ENCODE results near the gene CDC42BPB. TPM values are rescaled to one million over a fixed set of nuclear protein-coding genes. Genes with fewer than 3 reads are reported as not detected.

The CDC42BPB gene
- total RNA-seq, 2 experiments from 2014 or later = 0.78 to 0.81 TPM

GRCh38 chr14:102971314-102971713 is 86.0 kb downstream of the CDC42BPB start:
- Mint-ChIP-seq H3K36me3 (ENCODE audit: low read depth) (no peaks in the 10 kb centered on the region), H3K4me1 (no peaks in the 10 kb centered on the region), H3K4me3 (no peak overlapping the region), H3K27ac (no peak overlapping the region), H3K9me3 (no peaks in the 10 kb centered on the region), H3K27me3 (no peaks in the 10 kb centered on the region)
- ChIA-PET CTCF (no interaction called here), POLR2A (no interaction called here)
- no peak for DNase-seq

- no peak overlapping the region for H3K4me3 Mint-ChIP-seq
- no peak overlapping the region for H3K27ac Mint-ChIP-seq
- CTCF ChIA-PET = no interaction called here
- POLR2A ChIA-PET = no interaction called here
- H3K4me1 Mint-ChIP-seq = no peaks in the 10 kb centered on the region
- no peaks in the 10 kb centered on the region for H3K27me3 Mint-ChIP-seq
- no peaks in the 10 kb centered on the region for H3K36me3 Mint-ChIP-seq (ENCODE audit: low read depth)
- no peaks in the 10 kb centered on the region for H3K9me3 Mint-ChIP-seq
- no peak for DNase-seq
Observed at GRCh38 chr14:102970496-102970895, 86.9 kb downstream of the CDC42BPB start.

- no peaks in the 10 kb centered on the region for H3K9me3 Mint-ChIP-seq
- no peak overlapping the region for H3K4me3 Mint-ChIP-seq
- no peak overlapping the region for H3K27ac Mint-ChIP-seq
- no peaks in the 10 kb centered on the region for H3K4me1 Mint-ChIP-seq
- H3K27me3 Mint-ChIP-seq = no peaks in the 10 kb centered on the region
- DNase-seq = no peak
- ChIA-PET CTCF (no interaction called here), POLR2A (no interaction called here)
- H3K36me3 Mint-ChIP-seq (ENCODE audit: low read depth) = no peaks in the 10 kb centered on the region
Observed at GRCh38 chr14:102969901-102970300, 87.4 kb downstream of the CDC42BPB start.

- Mint-ChIP-seq H3K27me3 (no peaks in the 10 kb centered on the region), H3K4me3 (no peak overlapping the region), H3K27ac (no peak overlapping the region), H3K9me3 (no peaks in the 10 kb centered on the region), H3K36me3 (ENCODE audit: low read depth) (no peaks in the 10 kb centered on the region), H3K4me1 (no peaks in the 10 kb centered on the region)
- DNase-seq = no peak
- ChIA-PET POLR2A (no interaction called here), CTCF (interaction anchor here (0.6 kb wide), 1 partner anchor 12 kb away, joined by 8 read pairs; no protein-coding TSS in a partner anchor)
Observed at GRCh38 chr14:102969060-102969791, 88.1 kb downstream of the CDC42BPB start.

GRCh38 chr14:102968306-102968705 is 89.0 kb downstream of the CDC42BPB start:
- Mint-ChIP-seq H3K9me3 (no peaks in the 10 kb centered on the region), H3K36me3 (ENCODE audit: low read depth) (no peaks in the 10 kb centered on the region), H3K4me3 (no peak overlapping the region), H3K4me1 (no peaks in the 10 kb centered on the region), H3K27ac (no peak overlapping the region), H3K27me3 (no peaks in the 10 kb centered on the region)
- ChIA-PET CTCF (interaction anchor here (0.6 kb wide), 1 partner anchor 11 kb away, joined by 8 read pairs; no protein-coding TSS in a partner anchor), POLR2A (no interaction called here)
- no peak for DNase-seq

GRCh38 chr14:102967506-102967795 is 89.9 kb downstream of the CDC42BPB start:
- H3K36me3 Mint-ChIP-seq (ENCODE audit: low read depth) = no peaks in the 10 kb centered on the region
- POLR2A ChIA-PET = no interaction called here
- H3K4me3 Mint-ChIP-seq = no peak overlapping the region
- CTCF ChIA-PET = no interaction called here
- H3K27me3 Mint-ChIP-seq = no peaks in the 10 kb centered on the region
- no peak for DNase-seq
- H3K27ac Mint-ChIP-seq = no peak overlapping the region
- H3K9me3 Mint-ChIP-seq = no peaks in the 10 kb centered on the region
- no peaks in the 10 kb centered on the region for H3K4me1 Mint-ChIP-seq

- ChIA-PET POLR2A (no interaction called here), CTCF (no interaction called here)
- no peak overlapping the region for H3K4me3 Mint-ChIP-seq
- H3K27ac Mint-ChIP-seq = no peak overlapping the region
- no peak for DNase-seq
- H3K27me3 Mint-ChIP-seq = no peaks in the 10 kb centered on the region
- no peaks in the 10 kb centered on the region for H3K4me1 Mint-ChIP-seq
- no peaks in the 10 kb centered on the region for H3K36me3 Mint-ChIP-seq (ENCODE audit: low read depth)
- H3K9me3 Mint-ChIP-seq = no peaks in the 10 kb centered on the region
Observed at GRCh38 chr14:102966681-102967505, 90.5 kb downstream of the CDC42BPB start.

- no peak overlapping the region for H3K4me3 Mint-ChIP-seq
- ChIA-PET POLR2A (no interaction called here), CTCF (no interaction called here)
- no peak for DNase-seq
- no peak overlapping the region for H3K27ac Mint-ChIP-seq
- no peaks in the 10 kb centered on the region for H3K9me3 Mint-ChIP-seq
- no peaks in the 10 kb centered on the region for H3K36me3 Mint-ChIP-seq (ENCODE audit: low read depth)
- no peaks in the 10 kb centered on the region for H3K27me3 Mint-ChIP-seq
- no peaks in the 10 kb centered on the region for H3K4me1 Mint-ChIP-seq
Observed at GRCh38 chr14:102965971-102966655, 91.2 kb downstream of the CDC42BPB start.

GRCh38 chr14:102965282-102965681 is 92.1 kb downstream of the CDC42BPB start:
- H3K27me3 Mint-ChIP-seq = no peaks in the 10 kb centered on the region

GRCh38 chr14:102964152-102964730 is 93.1 kb downstream of the CDC42BPB start:
- no peak overlapping the region for H3K27ac Mint-ChIP-seq
- no peaks in the 10 kb centered on the region for H3K4me1 Mint-ChIP-seq
- no peaks in the 10 kb centered on the region for H3K36me3 Mint-ChIP-seq (ENCODE audit: low read depth)
- DNase-seq = no peak
- no peak overlapping the region for H3K4me3 Mint-ChIP-seq
- no peaks in the 10 kb centered on the region for H3K27me3 Mint-ChIP-seq
- POLR2A ChIA-PET = no interaction called here
- no peaks in the 10 kb centered on the region for H3K9me3 Mint-ChIP-seq
- CTCF ChIA-PET = no interaction called here

More at GRCh38 chr14:102965282-102965681, 92.1 kb downstream of the CDC42BPB start:
- ChIA-PET POLR2A (no interaction called here), CTCF (no interaction called here)
- Mint-ChIP-seq H3K4me1 (no peaks in the 10 kb centered on the region), H3K27ac (no peak overlapping the region), H3K4me3 (no peak overlapping the region), H3K9me3 (no peaks in the 10 kb centered on the region), H3K36me3 (ENCODE audit: low read depth) (no peaks in the 10 kb centered on the region)
- DNase-seq = no peak

- ChIA-PET CTCF (no interaction called here), POLR2A (no interaction called here)
- H3K36me3 Mint-ChIP-seq (ENCODE audit: low read depth) = no peaks in the 10 kb centered on the region
- H3K27me3 Mint-ChIP-seq = no peaks in the 10 kb centered on the region
- no peak overlapping the region for H3K4me3 Mint-ChIP-seq
- no peak overlapping the region for H3K27ac Mint-ChIP-seq
- DNase-seq = no peak
- no peaks in the 10 kb centered on the region for H3K9me3 Mint-ChIP-seq
- no peaks in the 10 kb centered on the region for H3K4me1 Mint-ChIP-seq
Observed at GRCh38 chr14:102962111-102962627, 95.2 kb downstream of the CDC42BPB start.

GRCh38 chr14:102958461-102958860 is 98.9 kb downstream of the CDC42BPB start:
- DNase-seq = no peak
- CTCF ChIA-PET = no interaction called here
- no peak overlapping the region for H3K27ac Mint-ChIP-seq
- no peaks in the 10 kb centered on the region for H3K36me3 Mint-ChIP-seq (ENCODE audit: low read depth)
- no peak overlapping the region for H3K4me3 Mint-ChIP-seq
- no peaks in the 10 kb centered on the region for H3K9me3 Mint-ChIP-seq
- no peaks in the 10 kb centered on the region for H3K27me3 Mint-ChIP-seq
- POLR2A ChIA-PET = no interaction called here
- H3K4me1 Mint-ChIP-seq = no peaks in the 10 kb centered on the region

GRCh38 chr14:102957222-102957621 is 100.1 kb downstream of the CDC42BPB start:
- no peak overlapping the region for H3K4me3 Mint-ChIP-seq
- no peaks in the 10 kb centered on the region for H3K36me3 Mint-ChIP-seq (ENCODE audit: low read depth)
- H3K9me3 Mint-ChIP-seq = no peaks in the 10 kb centered on the region
- ChIA-PET CTCF (interaction anchor here (0.7 kb wide), 1 partner anchor 11 kb away, joined by 8 read pairs; no protein-coding TSS in a partner anchor), POLR2A (no interaction called here)
- no peaks in the 10 kb centered on the region for H3K4me1 Mint-ChIP-seq
- no peaks in the 10 kb centered on the region for H3K27me3 Mint-ChIP-seq
- DNase-seq = no peak
- H3K27ac Mint-ChIP-seq = no peak overlapping the region
